ENCODE data around the gene CCDC88B. TPM values are rescaled to one million over a fixed set of nuclear protein-coding genes. Genes with fewer than 3 reads are reported as not detected.

CCDC88B gene
- total and polyA plus RNA-seq, 10 of the 15 experiments (the other 5 are each of a cell fraction or from before 2014, with no cell fraction given), result 0.24 to 66.0 (median 19.2) TPM

GRCh38 chr11:64359712-64360445 lies 19.9 kb downstream of the CCDC88B start (continued):
- TF ChIP-seq CTCF (IDR thresholded peaks at IDR 0.05 in 2 of 3, conservative IDR thresholded peaks at IDR 0.05 in 1 of 3; ENCODE audit: control insufficient read depth in 2 of 3, extremely low read depth in 1 of 3, insufficient read depth in 1 of 3, low read depth in 3 of 3, low read length in 3 of 3) (peak; percentile 55 to 64 (median 55)), EGR1 (IDR thresholded peaks at IDR 0.05; ENCODE audit: borderline replicate concordance in 1 of 2, low read depth in 2 of 2, low read length in 2 of 2) (no peak; a peak in 1 of 3 replicates), E2F4 (IDR thresholded peaks at IDR 0.05; ENCODE audit: low read depth, low read length) (no peak)

- Histone ChIP-seq H3K9me3 (replicated peaks; ENCODE audit: control insufficient read depth, insufficient read depth, low read length) (no peaks in the 10 kb centered on the region; the same call in 2 of the 3 replicates), H3K9ac (ENCODE audit: control insufficient read depth, insufficient read depth, low read length) (peak overlapping the region; percentile 58), H3K4me3 (peak overlapping the region; percentile 69), H3K27ac (ENCODE audit: control insufficient read depth, insufficient read depth) (peak overlapping the region; percentile 65), H3K36me3 (ENCODE audit: control insufficient read depth in 2 of 2, insufficient read depth in 2 of 2, low read length in 1 of 2) (peaks cover 5 to 11% of the 10 kb centered on the region in 2 experiments; a peak in 3 of 4 replicates), H3K79me2 (ENCODE audit: control insufficient read depth, insufficient read depth, low read length) (peaks cover 21% of the 10 kb centered on the region), H3K4me1 (ENCODE audit: control insufficient read depth, insufficient read depth, low read length) (peaks cover 36% of the 10 kb centered on the region), H3K4me2 (ENCODE audit: control insufficient read depth, insufficient read depth) (peak overlapping the region; percentile 96), H2AFZ (ENCODE audit: control insufficient read depth, low read depth, low read length) (peak overlapping the region; percentile 53), H3K27me3 (replicated peaks in 1 of 2; ENCODE audit: control insufficient read depth in 2 of 2, insufficient read depth in 2 of 2, low read length in 1 of 2) (no peaks in the 10 kb centered on the region), H4K20me1 (ENCODE audit: control insufficient read depth, insufficient read depth) (no peaks in the 10 kb centered on the region)
- DNase-seq (ENCODE audit: low read depth, low spot score), result no peak
- no peak for FAIRE-seq
- in situ Hi-C loops (cut with MboI), result no loop called here
- SMC1A ChIA-PET (ENCODE audit: uncharacterized antibody, unreplicated experiment), result interaction anchor here (0.7 to 2.3 kb wide), 8 partner anchors 15 to 293 kb away, joined by 3 to 13 read pairs (median 4); partner anchors contain the start of genes PRDX5 and TRMT112
- 29% methylated on average over 13 of the region's 13 CpGs for WGBS (ENCODE audit: insufficient coverage, insufficient replicate concordance, low lambda C conversion rate, missing lambda C conversion rate)
- no TSS peak for BruUV-seq (replicated peaks)
- POLR2A ChIA-PET, result interaction anchor here (0.5 to 2.5 kb wide), 7 partner anchors 12 to 884 kb away, joined by 3 to 14 read pairs (median 3); partner anchors contain the start of genes ESRRA, PRDX5 and TRMT112
- intact Hi-C loops (cut with micrococcal nuclease; ENCODE audit: unreplicated experiment), result no loop called here
- RAD21 ChIA-PET (ENCODE audit: unreplicated experiment), result interaction anchor here (0.6 to 9.7 kb wide), 7 partner anchors 14 to 1685 kb away, joined by 3 to 176 read pairs (median 4); partner anchors contain the start of genes PRDX5 and TRMT112
- CTCF ChIA-PET, result interaction anchor here (0.5 to 3.4 kb wide), 16 partner anchors 16 to 328 kb away, joined by 3 to 31 read pairs (median 4); partner anchors contain the start of genes CCDC88B, PRDX5 and TRMT112
- ATAC-seq, result peak; percentile 13
- no peak for TF ChIP-seq E4F1 (IDR thresholded peaks at IDR 0.05; ENCODE audit: borderline replicate concordance, partially characterized antibody)
- no peak for TF ChIP-seq ZNF687 (IDR thresholded peaks at IDR 0.05)
- no peak for TF ChIP-seq TBL1XR1 (IDR thresholded peaks at IDR 0.05; ENCODE audit: low read depth, low read length)
- TF ChIP-seq POU2F2 (IDR thresholded peaks at IDR 0.05; ENCODE audit: borderline replicate concordance, low read depth, low read length), result no peak
- TF ChIP-seq MXI1 (IDR thresholded peaks at IDR 0.05; ENCODE audit: low read depth, low read length), result no peak
These were observed 20.5 kb downstream of the CCDC88B start for GRCh38 chr11:64360448-64360921.
